Tibial nerve (tissue), 4 donors: ENCODE results near the gene STARD10. TPM values are rescaled to one million over a fixed set of nuclear protein-coding genes. Genes with fewer than 3 reads are reported as not detected.

Experiments
- DNase-seq, 2 donors: peaks; one replicate each; pipeline ENCODE4 v3.0.0-alpha.2; 2019; ENCODE audit warnings: low spot score in 2 of 2
- H3K27ac ChIP-seq, 4 donors: fragments of 200-600 bp; sonication (generic) in 3 of 4; one replicate each; pipeline ENCODE4 v1.5.1; 2017 to 2019; ENCODE audit warnings: mild to moderate bottlenecking in 1 of 4
- H3K27me3 ChIP-seq, 2 donors: fragments of 200-600 bp; sonication (generic) in 1 of 2; one replicate each; pipeline versions ENCODE4 v1.5.1 to v1.6.0; 2017 to 2019
- H3K36me3 ChIP-seq, 3 donors: fragments of 200-600 bp; sonication (generic); one replicate each; pipeline ENCODE4 v1.5.1; 2018 to 2019
- H3K4me1 ChIP-seq, 4 donors: fragments of 200-600 bp; sonication (generic) in 3 of 4; one replicate each; pipeline ENCODE4 v1.5.1; 2017 to 2019
- H3K4me3 ChIP-seq, 4 donors: fragments of 200-600 bp; sonication (generic) in 3 of 4; one replicate each; pipeline ENCODE4 v1.5.1; 2017 to 2019; ENCODE audit warnings: mild to moderate bottlenecking in 1 of 4, moderate library complexity in 1 of 4
- H3K9me3 ChIP-seq, 4 donors: fragments of 200-600 bp; sonication (generic) in 3 of 4; one replicate each; pipeline ENCODE4 v1.5.1; 2017 to 2019
- EP300 ChIP-seq, 2 donors: sonication (generic); formaldehyde crosslinking; IDR thresholded peaks; one replicate each; pipeline ENCODE4 v1.6.1; 2017; ENCODE audit warnings: antibody characterized with exemption in 2 of 2, mild to moderate bottlenecking in 1 of 2
- POLR2A ChIP-seq, 2 donors: fragments of 450-650 bp; IDR thresholded peaks; one replicate each; pipeline ENCODE4 v1.6.1; 2017; ENCODE audit warnings: antibody characterized with exemption in 2 of 2, mild to moderate bottlenecking in 2 of 2, moderate library complexity in 2 of 2
- WGBS, 2 donors: methylation state at CpG; one replicate each; pipeline ENCODE4 v1.1.5; 2018; 5-methylcytosine and 5-hydroxymethylcytosine counted together
- total RNA-seq, 4 donors: library from RNA; depleted of rRNA; stranded (reverse); fragments of >200 nt; gene quantifications; one replicate each; pipeline ENCODE4 v1.1.0, GENCODE V29; 2016
- TF ChIP-seq, protein P1 (sequence below), 5 experiments: fragments of 200-600 bp in 3 of 5; fragments of 450-650 bp in 2 of 5; sonication (generic) in 3 of 5; IDR thresholded peaks; one replicate each; pipeline ENCODE4 v1.5.1; 2016 to 2019; ENCODE audit warnings: antibody characterized with exemption in 5 of 5, mild to moderate bottlenecking in 3 of 5, moderate library complexity in 2 of 5

STARD10 gene
- total RNA-seq, 4 donors from 2014 or later = 19.4 to 31.5 (median 23.7) TPM

DNA sequence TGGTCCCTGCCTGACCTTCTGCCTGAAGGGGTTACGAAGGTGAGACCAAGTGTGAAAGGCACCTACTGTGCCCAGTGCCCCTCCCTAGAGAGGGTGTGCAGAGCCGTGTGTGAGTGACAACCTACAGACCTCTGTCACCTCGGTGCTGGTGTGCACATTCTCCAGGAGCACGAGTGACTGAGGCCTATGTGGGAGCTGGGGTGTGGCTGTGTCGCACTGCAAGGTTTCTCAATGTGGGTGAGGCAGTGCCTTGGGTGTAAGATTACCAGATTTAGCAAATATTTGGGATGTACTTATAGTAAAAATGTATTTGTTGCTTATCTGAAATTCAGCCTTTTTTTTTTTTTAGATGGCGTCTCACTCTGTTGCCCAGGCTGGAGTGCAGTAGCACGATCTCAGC is 5.6 kb downstream of the STARD10 start:
- 79 to 94% methylated on average over 7 of the region's 7 CpGs for WGBS, 2 donors
- TF ChIP-seq, protein P1, sequence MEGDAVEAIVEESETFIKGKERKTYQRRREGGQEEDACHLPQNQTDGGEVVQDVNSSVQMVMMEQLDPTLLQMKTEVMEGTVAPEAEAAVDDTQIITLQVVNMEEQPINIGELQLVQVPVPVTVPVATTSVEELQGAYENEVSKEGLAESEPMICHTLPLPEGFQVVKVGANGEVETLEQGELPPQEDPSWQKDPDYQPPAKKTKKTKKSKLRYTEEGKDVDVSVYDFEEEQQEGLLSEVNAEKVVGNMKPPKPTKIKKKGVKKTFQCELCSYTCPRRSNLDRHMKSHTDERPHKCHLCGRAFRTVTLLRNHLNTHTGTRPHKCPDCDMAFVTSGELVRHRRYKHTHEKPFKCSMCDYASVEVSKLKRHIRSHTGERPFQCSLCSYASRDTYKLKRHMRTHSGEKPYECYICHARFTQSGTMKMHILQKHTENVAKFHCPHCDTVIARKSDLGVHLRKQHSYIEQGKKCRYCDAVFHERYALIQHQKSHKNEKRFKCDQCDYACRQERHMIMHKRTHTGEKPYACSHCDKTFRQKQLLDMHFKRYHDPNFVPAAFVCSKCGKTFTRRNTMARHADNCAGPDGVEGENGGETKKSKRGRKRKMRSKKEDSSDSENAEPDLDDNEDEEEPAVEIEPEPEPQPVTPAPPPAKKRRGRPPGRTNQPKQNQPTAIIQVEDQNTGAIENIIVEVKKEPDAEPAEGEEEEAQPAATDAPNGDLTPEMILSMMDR (IDR thresholded peaks at IDR 0.05) = no peak
- TF ChIP-seq EP300 (IDR thresholded peaks at IDR 0.05) = no peak
- TF ChIP-seq POLR2A (IDR thresholded peaks at IDR 0.05) = no peak

DNA sequence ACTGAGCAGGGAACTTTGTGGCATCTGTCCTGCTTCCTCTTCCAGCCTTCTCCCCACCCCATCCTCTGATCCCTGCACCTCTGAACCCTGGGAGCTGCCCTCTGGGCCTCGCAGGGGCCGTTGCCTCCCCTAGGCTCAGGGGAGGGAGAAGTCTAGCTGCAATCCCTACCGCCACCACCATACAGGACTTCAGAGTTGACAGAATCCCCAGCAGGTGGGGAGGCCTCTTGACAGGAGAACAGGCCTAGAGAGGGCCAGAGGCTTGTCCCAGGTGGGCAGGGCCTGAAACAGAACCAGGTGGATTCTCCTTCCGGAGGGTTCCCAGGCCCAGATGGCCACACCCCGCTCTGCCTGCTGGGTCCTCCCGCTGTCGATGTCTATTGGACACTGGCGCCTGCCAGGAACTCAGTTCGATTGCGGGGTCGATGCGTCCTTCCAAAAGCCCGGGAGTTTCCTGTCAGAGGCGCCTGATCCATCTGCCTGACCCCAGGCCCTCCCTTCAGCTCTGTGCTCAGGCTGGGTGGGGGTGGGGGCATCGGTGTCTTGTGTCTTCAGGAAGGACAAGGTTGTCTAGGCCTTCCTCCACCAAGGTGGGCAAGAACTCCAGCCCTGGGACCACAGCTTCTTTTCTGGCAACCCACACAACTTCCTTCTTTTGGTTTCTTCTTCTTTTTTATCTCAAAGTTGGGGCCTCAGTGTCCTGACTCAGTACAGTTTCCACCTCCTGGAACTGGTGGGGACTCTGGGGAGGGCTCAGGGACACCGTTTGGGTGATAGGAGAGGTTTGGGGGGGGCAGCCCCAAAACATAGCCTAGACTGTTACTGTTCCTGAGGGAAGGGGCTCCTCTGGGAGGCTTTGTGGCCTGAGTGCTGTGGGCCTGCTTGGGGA is 6.4 kb downstream of the STARD10 start:
- H3K4me1 ChIP-seq = peaks cover 0 to 25% (median 9%) of the 10 kb centered on the region in 4 donors
- 61 to 66% methylated on average over 16 of the region's 16 CpGs for WGBS, 2 donors
- H3K36me3 ChIP-seq = no peaks in the 10 kb centered on the region
- no peaks in the 10 kb centered on the region for H3K9me3 ChIP-seq
- TF ChIP-seq, protein P1 (IDR thresholded peaks at IDR 0.05) = peak in 1 of 5 experiments; percentile 15
- TF ChIP-seq POLR2A (IDR thresholded peaks at IDR 0.05) = no peak
- no peak for DNase-seq
- H3K27me3 ChIP-seq = no peaks in the 10 kb centered on the region
- H3K27ac ChIP-seq = peak overlapping the region in 2 of 4 donors; percentile 28 to 48
- H3K4me3 ChIP-seq = no peak overlapping the region

More for the DNA sequence above, 5.6 kb downstream of the STARD10 start:
- Histone ChIP-seq H3K36me3 (no peaks in the 10 kb centered on the region), H3K9me3 (no peaks in the 10 kb centered on the region), H3K27ac (peak overlapping the region in 1 of 4 donors; percentile 48), H3K4me3 (no peak overlapping the region), H3K27me3 (no peaks in the 10 kb centered on the region), H3K4me1 (peaks cover 0 to 30% (median 12%) of the 10 kb centered on the region in 4 donors)
- DNase-seq = no peak

DNA sequence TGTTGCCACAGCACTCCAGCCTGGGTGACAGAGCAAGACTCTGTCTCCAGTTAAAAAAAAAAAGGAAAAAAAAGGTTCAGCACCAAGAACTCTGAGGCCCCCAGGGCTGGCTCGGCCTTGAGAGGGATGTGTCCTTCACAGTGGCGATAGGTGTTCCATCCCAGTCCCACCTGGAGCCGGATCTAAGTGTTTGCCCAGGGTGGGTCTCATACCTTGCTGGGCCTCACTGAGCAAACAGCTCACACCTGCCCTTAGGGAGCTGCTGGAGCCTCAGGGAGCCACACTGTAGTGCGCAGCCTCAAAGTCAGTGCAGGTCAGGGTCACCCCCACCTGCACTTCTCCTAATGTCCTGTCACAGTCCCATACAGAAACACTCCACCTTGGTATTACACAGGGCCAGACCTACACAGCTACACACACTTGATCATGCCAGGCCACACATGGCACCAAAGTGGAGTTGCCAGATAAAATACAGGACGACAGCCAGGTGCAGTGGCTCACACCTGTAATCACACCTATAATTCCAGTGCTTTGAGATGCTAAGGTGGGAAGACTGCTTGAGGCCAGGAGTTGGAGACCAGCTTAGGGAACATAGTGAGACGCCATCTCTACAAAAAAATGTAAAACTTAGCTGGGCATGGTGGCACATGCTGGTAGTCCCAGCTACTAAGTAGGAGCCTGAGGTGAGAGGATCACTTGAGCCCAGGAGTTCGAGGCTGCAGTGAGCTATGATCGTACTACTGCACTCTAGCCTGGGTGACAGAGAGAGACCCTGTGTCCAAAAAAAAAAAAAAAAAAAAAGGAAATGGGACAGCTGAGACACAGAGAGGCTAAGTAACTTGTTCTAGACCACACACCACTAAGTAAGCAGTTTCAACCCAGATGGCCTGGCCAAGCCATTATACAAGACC is 7.3 kb downstream of the STARD10 start:
- H3K4me1 ChIP-seq = peaks cover 0 to 28% (median 15%) of the 10 kb centered on the region in 4 donors
- no peak for DNase-seq
- peak overlapping the region in 1 of 4 donors; percentile 21 for H3K27ac ChIP-seq
- TF ChIP-seq EP300 (IDR thresholded peaks at IDR 0.05) (no peak), POLR2A (IDR thresholded peaks at IDR 0.05) (no peak)
- TF ChIP-seq, protein P1 (IDR thresholded peaks at IDR 0.05) = no peak
- H3K9me3 ChIP-seq = no peaks in the 10 kb centered on the region
- H3K36me3 ChIP-seq = no peaks in the 10 kb centered on the region
- 84 to 93% methylated on average over 8 of the region's 8 CpGs for WGBS, 2 donors
- no peak overlapping the region for H3K4me3 ChIP-seq
- H3K27me3 ChIP-seq = no peaks in the 10 kb centered on the region

DNA sequence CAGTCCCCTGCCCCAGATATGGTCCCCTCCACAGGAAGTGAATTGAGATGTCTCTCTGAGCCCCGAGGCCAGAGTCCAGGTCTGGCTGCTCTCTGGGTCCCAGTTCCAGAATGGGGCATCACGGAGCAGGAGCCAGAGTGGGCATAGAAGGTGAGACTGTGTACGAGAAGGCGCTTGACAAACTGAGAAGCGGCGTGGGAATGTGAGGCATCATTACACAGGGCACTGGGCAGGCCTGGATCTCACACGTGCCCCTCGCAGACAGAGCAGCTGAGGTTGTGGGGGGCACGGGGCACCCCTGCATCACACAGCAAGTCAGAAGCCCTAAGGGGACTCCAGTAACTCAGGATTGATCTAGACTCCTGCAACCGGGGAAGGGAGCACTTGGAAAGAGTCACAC is 9.2 kb downstream of the STARD10 start:
- Histone ChIP-seq H3K4me3 (no peak overlapping the region), H3K4me1 (peaks cover 0 to 37% (median 26%) of the 10 kb centered on the region in 4 donors), H3K27ac (no peak overlapping the region), H3K27me3 (no peaks in the 10 kb centered on the region), H3K36me3 (no peaks in the 10 kb centered on the region), H3K9me3 (no peaks in the 10 kb centered on the region)
- 83 to 84% methylated on average over 10 of the region's 10 CpGs for WGBS, 2 donors
- no peak for TF ChIP-seq EP300 (IDR thresholded peaks at IDR 0.05)
- TF ChIP-seq POLR2A (IDR thresholded peaks at IDR 0.05) = no peak
- TF ChIP-seq, protein P1 (IDR thresholded peaks at IDR 0.05) = no peak
- DNase-seq = no peak
